ENCODE results near the gene ARFGAP3. TPM values are rescaled to one million over a fixed set of nuclear protein-coding genes. Genes with fewer than 3 reads are reported as not detected.
A peak's percentile ranks its signal among the peaks of the same experiment; 100 is the strongest.

Gene ARFGAP3
- total RNA-seq, 1 donor from 2014 or later, result 29.3 TPM

DNA sequence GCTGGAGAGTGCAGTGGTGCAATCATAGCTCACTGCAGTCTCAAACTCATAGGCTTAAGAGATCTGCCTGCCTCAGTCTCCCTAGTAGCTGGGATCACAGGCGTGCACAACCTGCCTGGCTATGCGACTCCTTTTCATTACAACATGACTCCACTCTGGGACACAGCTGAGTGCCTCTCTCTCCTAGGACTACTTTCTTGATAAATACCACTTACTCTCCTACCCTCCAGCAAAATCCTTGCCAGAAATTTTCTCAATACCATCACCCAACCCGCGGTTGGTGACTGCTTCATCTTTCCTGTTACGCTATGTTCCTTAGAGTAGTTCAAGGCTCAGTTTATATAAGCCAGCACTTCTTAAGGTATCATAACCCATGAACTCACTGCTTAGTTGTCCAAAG lies 26.9 kb downstream of the ARFGAP3 start:
- DNase-seq (ENCODE audit: extremely low spot score, unreplicated experiment), result no peak
- Mint-ChIP-seq H3K36me3 (peaks cover 12% of the 10 kb centered on the region), H3K4me3 (no peak overlapping the region), H3K4me1 (ENCODE audit: unreplicated experiment) (no peaks in the 10 kb centered on the region), H3K9me3 (no peaks in the 10 kb centered on the region), H3K27ac (no peak overlapping the region), H3K27me3 (no peaks in the 10 kb centered on the region)
- TF ChIP-seq, protein P1, sequence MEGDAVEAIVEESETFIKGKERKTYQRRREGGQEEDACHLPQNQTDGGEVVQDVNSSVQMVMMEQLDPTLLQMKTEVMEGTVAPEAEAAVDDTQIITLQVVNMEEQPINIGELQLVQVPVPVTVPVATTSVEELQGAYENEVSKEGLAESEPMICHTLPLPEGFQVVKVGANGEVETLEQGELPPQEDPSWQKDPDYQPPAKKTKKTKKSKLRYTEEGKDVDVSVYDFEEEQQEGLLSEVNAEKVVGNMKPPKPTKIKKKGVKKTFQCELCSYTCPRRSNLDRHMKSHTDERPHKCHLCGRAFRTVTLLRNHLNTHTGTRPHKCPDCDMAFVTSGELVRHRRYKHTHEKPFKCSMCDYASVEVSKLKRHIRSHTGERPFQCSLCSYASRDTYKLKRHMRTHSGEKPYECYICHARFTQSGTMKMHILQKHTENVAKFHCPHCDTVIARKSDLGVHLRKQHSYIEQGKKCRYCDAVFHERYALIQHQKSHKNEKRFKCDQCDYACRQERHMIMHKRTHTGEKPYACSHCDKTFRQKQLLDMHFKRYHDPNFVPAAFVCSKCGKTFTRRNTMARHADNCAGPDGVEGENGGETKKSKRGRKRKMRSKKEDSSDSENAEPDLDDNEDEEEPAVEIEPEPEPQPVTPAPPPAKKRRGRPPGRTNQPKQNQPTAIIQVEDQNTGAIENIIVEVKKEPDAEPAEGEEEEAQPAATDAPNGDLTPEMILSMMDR (conservative IDR thresholded peaks at IDR 0.05), result no peak

DNA sequence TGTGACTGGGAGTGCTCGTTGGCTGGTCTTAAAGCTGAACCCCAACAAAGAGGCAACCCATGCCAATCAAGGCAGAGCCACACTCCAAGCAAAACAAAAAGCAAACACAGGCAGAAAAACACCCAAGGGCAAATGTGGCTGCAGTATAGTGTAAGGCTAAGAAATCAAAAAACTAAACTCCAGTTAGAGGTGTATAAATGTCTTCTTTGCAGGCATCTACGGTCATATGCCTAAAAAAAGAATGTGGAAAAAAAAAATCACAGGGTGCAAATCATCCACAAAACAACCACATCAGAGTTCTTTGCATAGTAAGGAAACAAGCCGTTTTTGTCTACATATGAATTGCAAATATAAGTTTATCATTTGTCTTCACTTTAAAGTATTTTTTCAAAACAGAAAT lies 27.8 kb downstream of the ARFGAP3 start:
- Mint-ChIP-seq H3K4me1 (ENCODE audit: unreplicated experiment) (no peaks in the 10 kb centered on the region), H3K27me3 (no peaks in the 10 kb centered on the region), H3K36me3 (peaks cover 12% of the 10 kb centered on the region), H3K27ac (no peak overlapping the region), H3K9me3 (no peaks in the 10 kb centered on the region), H3K4me3 (no peak overlapping the region)
- no peak for DNase-seq (ENCODE audit: extremely low spot score, unreplicated experiment)
- TF ChIP-seq, protein P1 (conservative IDR thresholded peaks at IDR 0.05), result no peak

DNA sequence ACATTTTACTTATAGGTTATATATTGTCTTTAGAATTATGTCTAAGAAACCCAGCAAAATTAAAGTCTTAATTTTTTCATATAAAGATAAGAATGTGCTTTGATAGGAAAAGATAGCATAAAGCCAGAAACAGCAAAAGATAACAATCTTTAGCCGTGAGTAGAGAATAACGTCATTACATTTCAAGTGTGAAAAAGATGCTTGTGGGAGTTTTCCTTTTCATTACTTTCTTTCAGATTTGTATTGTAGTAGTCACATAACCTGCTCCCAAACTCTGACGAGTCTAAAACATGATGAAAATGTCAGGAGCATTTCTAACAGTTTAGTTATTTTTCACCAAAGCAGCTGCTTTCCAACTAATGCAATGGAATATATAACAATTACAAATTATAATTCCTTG lies 31.3 kb downstream of the ARFGAP3 start:
- H3K27ac Mint-ChIP-seq, result no peak overlapping the region
- no peaks in the 10 kb centered on the region for H3K4me1 Mint-ChIP-seq (ENCODE audit: unreplicated experiment)
- TF ChIP-seq, protein P1 (conservative IDR thresholded peaks at IDR 0.05), result no peak

DNA sequence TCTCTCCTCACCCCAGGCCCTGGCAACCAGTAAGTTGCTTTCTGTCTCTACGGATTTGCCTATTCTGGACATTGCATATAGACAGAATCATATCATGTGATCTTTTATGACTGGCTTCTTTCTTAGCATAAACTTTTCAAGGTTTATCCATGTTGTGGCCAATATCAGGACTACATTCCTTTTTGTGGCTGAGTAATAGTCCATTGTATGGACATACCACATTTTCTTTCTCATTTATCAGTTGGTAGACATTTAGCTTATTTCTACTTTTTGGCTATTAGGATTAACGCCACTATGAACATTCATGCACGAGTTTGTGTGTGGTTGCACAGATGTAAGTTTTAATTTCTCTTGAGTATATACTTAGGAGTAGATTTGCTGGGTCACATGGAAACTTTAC lies 35.7 kb downstream of the ARFGAP3 start:
- Mint-ChIP-seq H3K9me3 (no peaks in the 10 kb centered on the region), H3K4me3 (no peak overlapping the region), H3K4me1 (ENCODE audit: unreplicated experiment) (peaks cover 4% of the 10 kb centered on the region), H3K27me3 (no peaks in the 10 kb centered on the region), H3K27ac (no peak overlapping the region), H3K36me3 (peaks cover 21% of the 10 kb centered on the region)
- no peak for DNase-seq (ENCODE audit: extremely low spot score, unreplicated experiment)
- TF ChIP-seq, protein P1 (conservative IDR thresholded peaks at IDR 0.05), result no peak

More for the DNA sequence above, 31.3 kb downstream of the ARFGAP3 start:
- Mint-ChIP-seq H3K27me3 (no peaks in the 10 kb centered on the region), H3K9me3 (no peaks in the 10 kb centered on the region), H3K4me3 (no peak overlapping the region), H3K36me3 (peaks cover 22% of the 10 kb centered on the region)
- DNase-seq (ENCODE audit: extremely low spot score, unreplicated experiment), result no peak

DNA sequence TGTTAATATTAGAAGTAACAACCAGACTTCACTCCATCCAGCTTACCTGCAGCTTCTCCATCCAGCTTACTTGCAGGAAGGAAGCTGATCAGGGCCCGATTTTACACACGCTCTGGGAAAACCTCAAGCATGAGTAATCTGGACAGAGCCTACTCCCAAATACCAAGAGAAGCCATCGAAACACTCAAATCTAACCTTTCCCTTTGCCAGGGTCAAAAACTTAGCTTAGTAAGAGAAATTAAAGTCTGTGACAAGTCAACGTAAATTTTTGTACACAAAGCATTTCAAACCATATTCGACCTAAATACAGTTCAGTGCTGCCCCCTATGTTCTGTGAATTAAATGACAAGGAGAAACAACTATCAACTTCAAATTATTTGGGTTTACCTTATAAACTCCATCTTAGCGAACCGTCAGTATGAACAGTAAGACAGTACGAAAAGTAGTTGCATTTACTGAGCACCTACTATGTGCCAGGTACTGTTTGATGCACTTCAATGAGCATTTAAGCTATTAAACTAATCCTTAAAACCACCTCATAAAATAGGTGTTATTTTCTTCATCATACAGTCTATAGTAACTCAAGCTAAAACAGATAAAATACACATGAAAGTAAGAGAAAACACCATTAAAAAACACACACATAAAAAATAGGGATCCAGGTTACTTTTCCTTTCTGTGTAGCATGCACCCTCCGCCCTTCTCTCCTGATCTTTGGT lies 36.9 kb downstream of the ARFGAP3 start:
- H3K9me3 Mint-ChIP-seq, result no peaks in the 10 kb centered on the region
- no peak for DNase-seq (ENCODE audit: extremely low spot score, unreplicated experiment)
- H3K27me3 Mint-ChIP-seq, result no peaks in the 10 kb centered on the region
- no peak overlapping the region for H3K4me3 Mint-ChIP-seq
- peaks cover 21% of the 10 kb centered on the region for H3K36me3 Mint-ChIP-seq
- H3K27ac Mint-ChIP-seq, result peak overlapping the region; percentile 88
- TF ChIP-seq, protein P1 (conservative IDR thresholded peaks at IDR 0.05), result peak; percentile 75
- H3K4me1 Mint-ChIP-seq (ENCODE audit: unreplicated experiment), result peaks cover 4% of the 10 kb centered on the region

Data from type B pancreatic cell (in vitro differentiated cells).